Ishikawa (cell line): Measurements from ENCODE around the gene RYR2.

ENCODE experiments used
- CEBPB ChIP-seq: IDR thresholded peaks from 2 replicates; pipeline ENCODE4 v1.6.1; 2012
- CREB1 ChIP-seq: IDR thresholded peaks from 2 replicates; pipeline ENCODE4 v1.6.1; 2012; ENCODE audit warnings: low read depth
- EP300 ChIP-seq: IDR thresholded peaks from 2 replicates; pipeline ENCODE4 v1.6.1; 2012; ENCODE audit warnings: borderline replicate concordance
- NFIC ChIP-seq: IDR thresholded peaks from 2 replicates; pipeline ENCODE4 v1.6.1; 2012
- REST ChIP-seq: IDR thresholded peaks from 2 replicates; pipeline ENCODE4 v1.6.1; 2012; ENCODE audit warnings: low read depth, mild to moderate bottlenecking
- TAF1 ChIP-seq: IDR thresholded peaks from 2 replicates; pipeline ENCODE4 v1.6.1; 2012; ENCODE audit warnings: low read depth, mild to moderate bottlenecking
- TEAD4 ChIP-seq: IDR thresholded peaks from 2 replicates; pipeline ENCODE4 v1.6.1; 2012
- USF1 ChIP-seq: IDR thresholded peaks from 2 replicates; pipeline ENCODE4 v1.6.1; 2012
- YY1 ChIP-seq: IDR thresholded peaks from 2 replicates; pipeline ENCODE4 v1.6.1; 2012; ENCODE audit warnings: low read depth
- ZBTB7A ChIP-seq: IDR thresholded peaks from 2 replicates; pipeline ENCODE4 v1.6.1; 2012; ENCODE audit warnings: low read depth

GRCh38 chr1:237287876-237288521 is 246.0 kb downstream of the RYR2 start:
- no peak for TF ChIP-seq TAF1
- TF ChIP-seq EP300, result no peak
- TF ChIP-seq TEAD4, result no peak
- no peak for TF ChIP-seq USF1
- TF ChIP-seq NFIC, result no peak
- TF ChIP-seq CREB1, result no peak
- no peak for TF ChIP-seq REST
- TF ChIP-seq YY1, result no peak
- TF ChIP-seq CEBPB, result no peak
- TF ChIP-seq ZBTB7A, result no peak
